GM18870 (cell line): ENCODE data around the gene WDR75.
"Not testable (repeated sequence)": the region's sequence is repeated elsewhere in the genome, so short reads cannot be mapped to it uniquely, and the experiment has no call there.

Experiments used
- ATAC-seq: cut with Tn5 transposase; IDR thresholded peaks from one replicate; pipeline ENCODE4 v1.9.1; 2021; ENCODE audit warnings: moderate library complexity; ENCODE audit not compliant: unreplicated experiment

WDR75 gene

GRCh38 chr2:189440644-189440946 is 679 bp upstream of the WDR75 start:
- ATAC-seq = peak; percentile 27

GRCh38 chr2:189441709-189442074 is 418 bp downstream of the WDR75 start:
- no peak for ATAC-seq

GRCh38 chr2:189442468-189442867 is 1.2 kb downstream of the WDR75 start:
- ATAC-seq = no peak

- ATAC-seq = peak; percentile 54
Observed at GRCh38 chr2:189444322-189444721, 3.0 kb downstream of the WDR75 start.

- no peak for ATAC-seq
Observed at GRCh38 chr2:189446780-189447179, 5.5 kb downstream of the WDR75 start.

- ATAC-seq = no peak
Observed at GRCh38 chr2:189454009-189454408, 12.7 kb downstream of the WDR75 start.

- no peak for ATAC-seq
Observed at GRCh38 chr2:189465076-189465475, 23.8 kb downstream of the WDR75 start.

- ATAC-seq = no peak
Observed at GRCh38 chr2:189465478-189465877, 24.2 kb downstream of the WDR75 start.

- ATAC-seq = no peak
Observed at GRCh38 chr2:189466046-189466445, 24.8 kb downstream of the WDR75 start.

- no peak for ATAC-seq
Observed at GRCh38 chr2:189466656-189467055, 25.4 kb downstream of the WDR75 start.

GRCh38 chr2:189467160-189467559 is 25.9 kb downstream of the WDR75 start:
- ATAC-seq = no peak

- ATAC-seq = no peak
Observed at GRCh38 chr2:189467593-189467992, 26.3 kb downstream of the WDR75 start.

- no peak for ATAC-seq
Observed at GRCh38 chr2:189474526-189474925, 33.3 kb downstream of the WDR75 start.

- ATAC-seq = no peak
Observed at GRCh38 chr2:189477756-189478155, 36.5 kb downstream of the WDR75 start.

GRCh38 chr2:189478289-189478688 is 37.0 kb downstream of the WDR75 start:
- ATAC-seq = not testable (repeated sequence)

- no peak for ATAC-seq
Observed at GRCh38 chr2:189481071-189481470, 39.8 kb downstream of the WDR75 start.

GRCh38 chr2:189483571-189483970 is 42.3 kb downstream of the WDR75 start:
- no peak for ATAC-seq

- ATAC-seq = no peak
Observed at GRCh38 chr2:189483980-189484740, 42.9 kb downstream of the WDR75 start.

GRCh38 chr2:189485146-189485545 is 43.9 kb downstream of the WDR75 start:
- no peak for ATAC-seq

GRCh38 chr2:189486237-189486770 is 45.0 kb downstream of the WDR75 start:
- ATAC-seq = no peak

GRCh38 chr2:189487283-189488007 is 46.2 kb downstream of the WDR75 start:
- ATAC-seq = no peak

GRCh38 chr2:189488008-189488310 is 46.7 kb downstream of the WDR75 start:
- no peak for ATAC-seq

- ATAC-seq = no peak
Observed at GRCh38 chr2:189492451-189492850, 51.2 kb downstream of the WDR75 start.
